Tibial nerve (tissue), 4 donors: ENCODE data around the gene BAZ1A. TPM values are rescaled to one million over a fixed set of nuclear protein-coding genes. Genes with fewer than 3 reads are reported as not detected.

Experiments used
- DNase-seq, 2 donors: peaks; one replicate each; pipeline ENCODE4 v3.0.0-alpha.2; 2019; ENCODE audit warnings: low spot score in 2 of 2
- H3K27ac ChIP-seq, 4 donors: fragments of 200-600 bp; sonication (generic) in 3 of 4; one replicate each; pipeline ENCODE4 v1.5.1; 2017 to 2019; ENCODE audit warnings: mild to moderate bottlenecking in 1 of 4
- H3K27me3 ChIP-seq, 2 donors: fragments of 200-600 bp; sonication (generic) in 1 of 2; one replicate each; pipeline versions ENCODE4 v1.5.1 to v1.6.0; 2017 to 2019
- H3K36me3 ChIP-seq, 3 donors: fragments of 200-600 bp; sonication (generic); one replicate each; pipeline ENCODE4 v1.5.1; 2018 to 2019
- H3K4me1 ChIP-seq, 4 donors: fragments of 200-600 bp; sonication (generic) in 3 of 4; one replicate each; pipeline ENCODE4 v1.5.1; 2017 to 2019
- H3K4me3 ChIP-seq, 4 donors: fragments of 200-600 bp; sonication (generic) in 3 of 4; one replicate each; pipeline ENCODE4 v1.5.1; 2017 to 2019; ENCODE audit warnings: mild to moderate bottlenecking in 1 of 4, moderate library complexity in 1 of 4
- H3K9me3 ChIP-seq, 4 donors: fragments of 200-600 bp; sonication (generic) in 3 of 4; one replicate each; pipeline ENCODE4 v1.5.1; 2017 to 2019
- EP300 ChIP-seq, 2 donors: sonication (generic); formaldehyde crosslinking; IDR thresholded peaks; one replicate each; pipeline ENCODE4 v1.6.1; 2017; ENCODE audit warnings: antibody characterized with exemption in 2 of 2, mild to moderate bottlenecking in 1 of 2
- POLR2A ChIP-seq, 2 donors: fragments of 450-650 bp; IDR thresholded peaks; one replicate each; pipeline ENCODE4 v1.6.1; 2017; ENCODE audit warnings: antibody characterized with exemption in 2 of 2, mild to moderate bottlenecking in 2 of 2, moderate library complexity in 2 of 2
- WGBS, 2 donors: methylation state at CpG; one replicate each; pipeline ENCODE4 v1.1.5; 2018; 5-methylcytosine and 5-hydroxymethylcytosine counted together
- small RNA-seq: library from RNA; depleted of rRNA; stranded (forward); fragments of <200 nt; gene quantifications from one replicate; pipeline ENCODE3, GENCODE V24; 2016
- total RNA-seq, 4 donors: library from RNA; depleted of rRNA; stranded (reverse); fragments of >200 nt; gene quantifications; one replicate each; pipeline ENCODE4 v1.1.0, GENCODE V29; 2016
- TF ChIP-seq, protein P1 (sequence below), 5 experiments: fragments of 200-600 bp in 3 of 5; fragments of 450-650 bp in 2 of 5; sonication (generic) in 3 of 5; IDR thresholded peaks; one replicate each; pipeline ENCODE4 v1.5.1; 2016 to 2019; ENCODE audit warnings: antibody characterized with exemption in 5 of 5, mild to moderate bottlenecking in 3 of 5, moderate library complexity in 2 of 5

The BAZ1A gene
- total RNA-seq, 4 donors from 2014 or later, result 26.0 to 32.6 (median 31.0) TPM

DNA sequence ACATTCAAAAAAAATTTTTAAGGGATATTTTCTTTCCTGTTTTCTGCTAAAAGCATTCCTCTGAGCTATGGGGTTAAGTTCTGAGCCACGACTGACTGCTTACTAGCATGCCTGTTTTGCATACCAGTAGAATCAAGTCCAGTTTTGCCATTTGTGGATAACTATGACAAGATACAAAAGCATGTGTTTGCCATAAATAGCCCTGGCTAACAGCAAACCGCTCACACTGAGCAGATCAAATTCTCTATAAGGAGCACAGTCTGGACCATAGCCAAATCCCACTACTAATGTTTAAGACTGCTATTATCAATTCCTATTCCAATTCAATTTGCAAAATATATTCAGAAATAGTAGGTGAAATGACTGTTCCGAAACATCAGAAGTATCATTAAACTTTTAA lies 164.0 kb downstream of the BAZ1A start:
- peaks cover 0 to 62% (median 19%) of the 10 kb centered on the region in 4 donors for H3K4me1 ChIP-seq

DNA sequence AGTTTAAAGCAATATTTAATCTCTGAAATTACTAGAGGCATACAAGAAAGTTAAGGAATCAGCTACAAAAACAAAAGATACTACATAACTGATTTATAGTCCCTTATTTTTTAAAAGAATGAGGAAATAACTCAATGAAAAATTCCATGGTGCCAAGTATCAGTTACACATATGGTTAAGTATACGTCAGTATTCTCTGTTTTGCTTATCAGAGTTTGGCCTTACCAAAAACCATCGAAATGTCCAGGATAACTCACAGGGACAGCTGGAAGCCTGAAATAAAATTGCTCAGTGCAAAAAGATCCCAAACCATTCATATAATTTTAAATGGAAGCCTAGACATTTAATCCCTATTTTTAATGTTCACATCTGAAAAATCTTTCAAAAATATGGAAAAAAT lies 164.4 kb downstream of the BAZ1A start:
- no peak for DNase-seq
- no peak overlapping the region for H3K4me3 ChIP-seq
- peaks cover 0 to 62% (median 19%) of the 10 kb centered on the region in 4 donors for H3K4me1 ChIP-seq
- no peak for TF ChIP-seq EP300 (IDR thresholded peaks at IDR 0.05)
- TF ChIP-seq POLR2A (IDR thresholded peaks at IDR 0.05), result no peak
- TF ChIP-seq, protein P1, sequence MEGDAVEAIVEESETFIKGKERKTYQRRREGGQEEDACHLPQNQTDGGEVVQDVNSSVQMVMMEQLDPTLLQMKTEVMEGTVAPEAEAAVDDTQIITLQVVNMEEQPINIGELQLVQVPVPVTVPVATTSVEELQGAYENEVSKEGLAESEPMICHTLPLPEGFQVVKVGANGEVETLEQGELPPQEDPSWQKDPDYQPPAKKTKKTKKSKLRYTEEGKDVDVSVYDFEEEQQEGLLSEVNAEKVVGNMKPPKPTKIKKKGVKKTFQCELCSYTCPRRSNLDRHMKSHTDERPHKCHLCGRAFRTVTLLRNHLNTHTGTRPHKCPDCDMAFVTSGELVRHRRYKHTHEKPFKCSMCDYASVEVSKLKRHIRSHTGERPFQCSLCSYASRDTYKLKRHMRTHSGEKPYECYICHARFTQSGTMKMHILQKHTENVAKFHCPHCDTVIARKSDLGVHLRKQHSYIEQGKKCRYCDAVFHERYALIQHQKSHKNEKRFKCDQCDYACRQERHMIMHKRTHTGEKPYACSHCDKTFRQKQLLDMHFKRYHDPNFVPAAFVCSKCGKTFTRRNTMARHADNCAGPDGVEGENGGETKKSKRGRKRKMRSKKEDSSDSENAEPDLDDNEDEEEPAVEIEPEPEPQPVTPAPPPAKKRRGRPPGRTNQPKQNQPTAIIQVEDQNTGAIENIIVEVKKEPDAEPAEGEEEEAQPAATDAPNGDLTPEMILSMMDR (IDR thresholded peaks at IDR 0.05), result no peak
- no peaks in the 10 kb centered on the region for H3K9me3 ChIP-seq
- no peaks in the 10 kb centered on the region for H3K27me3 ChIP-seq
- H3K36me3 ChIP-seq, result peaks cover 0 to 5% (median 0%) of the 10 kb centered on the region in 3 donors
- peak overlapping the region in 3 of 4 donors; percentile 15 to 100 (median 99) for H3K27ac ChIP-seq
- 24 to 28% methylated on average over 2 of the region's 2 CpGs for WGBS, 2 donors

More for the DNA sequence above, 164.0 kb downstream of the BAZ1A start:
- peaks cover 0 to 5% (median 0%) of the 10 kb centered on the region in 3 donors for H3K36me3 ChIP-seq
- H3K27me3 ChIP-seq, result no peaks in the 10 kb centered on the region
- no peaks in the 10 kb centered on the region for H3K9me3 ChIP-seq
- no peak overlapping the region for H3K4me3 ChIP-seq
- peak in 1 of 2 donors; percentile 29 for DNase-seq
- H3K27ac ChIP-seq, result peak overlapping the region in 3 of 4 donors; percentile 15 to 100 (median 99)
- WGBS, 2 donors, result 23 to 28% methylated on average over 3 of the region's 3 CpGs
- TF ChIP-seq POLR2A (IDR thresholded peaks at IDR 0.05) (no peak), EP300 (IDR thresholded peaks at IDR 0.05) (peak in 1 of 2 donors; percentile 19)
- TF ChIP-seq, protein P1 (IDR thresholded peaks at IDR 0.05), result no peak

DNA sequence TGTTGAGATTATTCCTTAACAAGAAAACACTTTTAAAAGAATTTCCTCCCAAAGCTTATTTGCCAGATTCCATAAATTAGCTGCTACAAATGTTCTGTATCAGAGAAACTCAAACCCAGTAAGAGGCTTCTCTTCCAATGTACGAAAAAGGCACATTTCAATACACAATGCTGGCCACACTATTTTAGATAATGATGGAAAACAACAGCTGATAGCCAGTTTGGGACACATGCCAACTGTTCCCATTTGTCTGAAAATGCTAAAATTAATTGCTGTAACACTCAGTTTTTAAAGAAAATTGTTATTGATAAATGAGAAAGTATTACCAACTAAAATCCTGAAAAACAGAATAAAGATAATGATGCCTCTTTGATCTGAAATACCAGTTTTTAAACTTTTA lies 165.2 kb downstream of the BAZ1A start:
- Histone ChIP-seq H3K4me3 (no peak overlapping the region), H3K4me1 (peaks cover 0 to 54% (median 19%) of the 10 kb centered on the region in 4 donors), H3K36me3 (peaks cover 0 to 5% (median 0%) of the 10 kb centered on the region in 3 donors), H3K27me3 (no peaks in the 10 kb centered on the region), H3K27ac (peak overlapping the region; percentile 3 to 100 (median 56)), H3K9me3 (no peaks in the 10 kb centered on the region)
- 25 to 29% methylated on average over 1 of the region's 1 CpG for WGBS, 2 donors
- TF ChIP-seq EP300 (IDR thresholded peaks at IDR 0.05) (no peak), POLR2A (IDR thresholded peaks at IDR 0.05) (no peak)
- TF ChIP-seq, protein P1 (IDR thresholded peaks at IDR 0.05), result no peak
- DNase-seq, result no peak

DNA sequence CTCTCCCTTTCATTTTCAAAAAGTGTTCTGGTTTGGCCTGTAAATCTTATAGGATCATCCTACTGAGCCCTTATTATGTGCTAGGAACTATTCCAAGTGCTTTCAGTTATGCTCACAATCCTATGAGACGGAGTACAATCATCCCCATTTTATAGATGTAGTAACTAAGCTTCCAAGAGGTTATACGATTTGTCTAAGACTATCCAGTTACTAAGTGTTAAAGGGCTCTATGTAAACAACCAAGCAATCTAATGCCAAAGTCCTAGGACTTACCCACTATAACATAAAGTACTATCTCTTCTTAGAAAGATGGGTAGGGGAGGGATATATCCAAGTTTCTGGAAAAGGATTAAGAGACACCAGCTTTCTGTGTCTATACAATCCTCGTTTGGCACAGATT lies 167.4 kb downstream of the BAZ1A start:
- Histone ChIP-seq H3K27ac (peak overlapping the region in 1 of 4 donors; percentile 43), H3K9me3 (no peaks in the 10 kb centered on the region), H3K4me3 (no peak overlapping the region), H3K27me3 (no peaks in the 10 kb centered on the region), H3K36me3 (peaks cover 0 to 4% (median 0%) of the 10 kb centered on the region in 3 donors), H3K4me1 (peaks cover 0 to 44% (median 14%) of the 10 kb centered on the region in 4 donors)
- no peak for DNase-seq
- TF ChIP-seq EP300 (IDR thresholded peaks at IDR 0.05) (no peak), POLR2A (IDR thresholded peaks at IDR 0.05) (no peak)
- 87 to 88% methylated on average over 3 of the region's 3 CpGs for WGBS, 2 donors

Small RNA genes lying within 50 kb of the gene (small RNA-seq; reads per million reads assigned to genes)
- gene AL121603.1 (not detected), gene RNU7-41P (not detected)

Other genes starting within 250 kb of the BAZ1A start
- 100 to 1,000 TPM in 1 of 4 donors, 10 to 100 TPM in 3; 60.8 to 118 (median 80.5) TPM for gene SNX6, start 245.2 kb downstream of the BAZ1A start, total RNA-seq
- 10 to 100 TPM; 36.6 to 99.6 (median 82.3) TPM for gene CFL2, start 160.8 kb downstream of the BAZ1A start, total RNA-seq
- 10 to 100 TPM; 49.0 to 67.7 (median 52.3) TPM for gene SRP54, start 107.6 kb upstream of the BAZ1A start, total RNA-seq
- gene FAM177A1, start 170.9 kb upstream of the BAZ1A start, total RNA-seq, result 10 to 100 TPM; 24.0 to 74.1 (median 46.3) TPM
- 10 to 100 TPM; 14.9 to 29.7 (median 20.2) TPM for gene PPP2R3C, start 246.6 kb upstream of the BAZ1A start, total RNA-seq
- gene PRORP, start 247.2 kb upstream of the BAZ1A start, total RNA-seq, result 10 to 100 TPM; 20.5 to 31.2 (median 25.8) TPM